Panc1 (cell line): ENCODE data around the gene TK2. TPM values are rescaled to one million over a fixed set of nuclear protein-coding genes. Genes with fewer than 3 reads are reported as not detected.

Experiments
- ATAC-seq: fragments of 200-7000 bp; cut with Tn5 transposase; 2 replicates; pipeline ENCODE4 v1.9.1; 2020; ENCODE audit warnings: mild to moderate bottlenecking, moderate library complexity
- BruUV-seq: library from RNA; stranded (reverse); fragments of 400-500 nt; replicated peaks from 2 replicates; lab custom pipeline; 2021; lab: Mats Ljungman, UMichigan
- CTCF ChIA-PET: fragments of 300-600 bp; sonication (Branson Sonifier 250); formaldehyde crosslinking; loops from one replicate; lab custom pipeline; 2022; ENCODE audit warnings: antibody characterized with exemption; lab: Charles Lee
- POLR2A ChIA-PET: fragments of 300-600 bp; sonication (Branson Sonifier 250); formaldehyde crosslinking; loops from one replicate; lab custom pipeline; 2022; ENCODE audit warnings: antibody characterized with exemption; lab: Charles Lee
- DNase-seq: peaks from one replicate; pipeline ENCODE4 v3.0.0-alpha.2; 2010; ENCODE audit warnings: low read depth, low spot score
- H3K27ac ChIP-seq: 2 replicates; pipeline ENCODE4 v1.5.1; 2011; ENCODE audit warnings: mild to moderate bottlenecking, low read length, inconsistent platforms
- H3K27me3 ChIP-seq: fragments of 200-500 bp; sonication (Bioruptor generic); 2 replicates; pipeline ENCODE4 v1.6.0; 2014; ENCODE audit warnings: low read length, inconsistent platforms; ENCODE audit not compliant: control insufficient read depth, insufficient read depth
- H3K36me3 ChIP-seq: fragments of 200-500 bp; sonication (Bioruptor generic); 2 replicates; pipeline ENCODE4 v1.5.1; 2014; ENCODE audit warnings: inconsistent platforms, mild to moderate bottlenecking, low read length, moderate library complexity; ENCODE audit not compliant: control insufficient read depth, insufficient read depth
- H3K4me1 ChIP-seq: 2 replicates; pipeline ENCODE4 v1.5.1; 2011; ENCODE audit warnings: inconsistent platforms, mild to moderate bottlenecking, low read length, moderate library complexity; ENCODE audit not compliant: control insufficient read depth, insufficient read depth
- H3K4me3 ChIP-seq, 2 experiments: 2 replicates each; pipeline ENCODE4 v1.5.1; 2011 to 2012; ENCODE audit warnings: low read depth in 2 of 2, low read length in 2 of 2, mild to moderate bottlenecking in 2 of 2, inconsistent platforms in 1 of 2, moderate library complexity in 1 of 2
- H3K9me3 ChIP-seq: fragments of 200-500 bp; sonication (Bioruptor generic); 2 replicates; pipeline ENCODE4 v1.5.1; 2014; ENCODE audit warnings: low read depth, mild to moderate bottlenecking, inconsistent platforms, low read length, moderate library complexity; ENCODE audit not compliant: control insufficient read depth, insufficient read depth
- CTCF ChIP-seq: fragments of 450-650 bp; IDR thresholded peaks from 2 replicates; pipeline ENCODE4 v1.5.1; 2017; ENCODE audit warnings: mild to moderate bottlenecking
- POLR2AphosphoS5 ChIP-seq: IDR thresholded peaks from 2 replicates; pipeline ENCODE4 v1.6.1; 2012; ENCODE audit warnings: mild to moderate bottlenecking, low read depth, low read length, moderate library complexity
- REST ChIP-seq, 2 experiments: IDR thresholded peaks; 2 replicates each; pipeline ENCODE4 v1.6.1; 2011 to 2012; ENCODE audit warnings: low read depth in 2 of 2, control low read depth in 1 of 2, low read length in 1 of 2, mild to moderate bottlenecking in 1 of 2, moderate library complexity in 1 of 2; ENCODE audit not compliant: insufficient read depth in 1 of 2
- SIN3A ChIP-seq: IDR thresholded peaks from 2 replicates; pipeline ENCODE4 v1.6.1; 2012; ENCODE audit warnings: low read depth, mild to moderate bottlenecking, low read length, moderate library complexity, borderline replicate concordance; ENCODE audit not compliant: insufficient read depth
- TCF7L2 ChIP-seq: IDR thresholded peaks from 2 replicates; pipeline ENCODE4 v1.6.1; 2011; ENCODE audit warnings: mild to moderate bottlenecking, low read depth, low read length, inconsistent platforms
- in situ Hi-C: cut with HindIII; loops from 2 replicates; pipeline ENCODE4 v1.10.0; 2016; ENCODE audit warnings: low sequenced_read_pairs, low pct_unique_long_range_greater_than_20kb
- intact Hi-C: fragments of 100-400 bp; cut with micrococcal nuclease; formaldehyde crosslinking; loops from one replicate; pipeline ENCODE4 v1.10.0; 2022; ENCODE audit not compliant: unreplicated experiment
- total RNA-seq: library from RNA; stranded (reverse); gene quantifications from one replicate; pipeline ENCODE4 v1.2.1, GENCODE V29; 2021; ENCODE audit not compliant: unreplicated experiment

TK2 gene
- total RNA-seq, 1 experiment from 2014 or later = 17.1 TPM

GRCh38 chr16:66473051-66473571, 76.8 kb downstream of the TK2 start:
- ATAC-seq (no peak), DNase-seq (no peak)
- no peaks in the 10 kb centered on the region for H3K4me1 ChIP-seq
- no peak overlapping the region for H3K4me3 ChIP-seq
- no peaks in the 10 kb centered on the region for H3K9me3 ChIP-seq
- H3K27ac ChIP-seq = no peak overlapping the region
- ChIA-PET POLR2A (no interaction called here), CTCF (no interaction called here)
- in situ Hi-C loops (no loop called here), intact Hi-C loops (no loop called here)
- no peaks in the 10 kb centered on the region for H3K27me3 ChIP-seq
- no TSS peak for BruUV-seq
- no peaks in the 10 kb centered on the region for H3K36me3 ChIP-seq
- TF ChIP-seq REST (IDR thresholded peaks at IDR 0.05; ENCODE audit: insufficient read depth in 1 of 2, low read depth in 2 of 2, low read length in 1 of 2) (no peak), TCF7L2 (no peak), SIN3A (no peak), CTCF (no peak), POLR2AphosphoS5 (no peak)

GRCh38 chr16:66471716-66472393, 78.1 kb downstream of the TK2 start:
- TF ChIP-seq POLR2AphosphoS5 (no peak), CTCF (no peak), TCF7L2 (no peak), REST (IDR thresholded peaks at IDR 0.05; ENCODE audit: insufficient read depth in 1 of 2, low read depth in 2 of 2, low read length in 1 of 2) (no peak)
- ATAC-seq (peak; percentile 29; the same call in 1 of the 2 replicates), DNase-seq (no peak)
- in situ Hi-C loops (no loop called here), intact Hi-C loops (no loop called here)
- Histone ChIP-seq H3K27me3 (no peaks in the 10 kb centered on the region), H3K9me3 (no peaks in the 10 kb centered on the region), H3K4me1 (no peaks in the 10 kb centered on the region), H3K4me3 (no peak overlapping the region), H3K36me3 (no peaks in the 10 kb centered on the region), H3K27ac (no peak overlapping the region)
- CTCF ChIA-PET = no interaction called here
- no TSS peak for BruUV-seq
- POLR2A ChIA-PET = interaction anchor here (0.7 kb wide), 1 partner anchor 76 kb away, joined by 4 read pairs; no protein-coding TSS in a partner anchor
